Keratinocyte (primary cell): ENCODE measurements around the gene FBXO38.

Experiments used
- EZH2 ChIP-seq: IDR thresholded peaks from one replicate; pipeline ENCODE4 v1.6.1; 2012; ENCODE audit warnings: inconsistent platforms, mild to moderate bottlenecking, low read length, moderate library complexity
- TF ChIP-seq, protein P1 (sequence below), 3 experiments: IDR thresholded peaks in 1 of 3; conservative IDR thresholded peaks in 1 of 3; optimal IDR thresholded peaks in 1 of 3; 2 replicates in 2 of 3; 3 replicates in 1 of 3; pipeline versions ENCODE3 to v1.5.1; 2011; ENCODE audit warnings: low read length in 3 of 3, mild to moderate bottlenecking in 3 of 3, moderate library complexity in 2 of 3, control low read depth in 1 of 3, inconsistent platforms in 1 of 3; ENCODE audit not compliant: insufficient read depth in 2 of 3; ENCODE audit errors: extremely low read depth in 1 of 3

DNA sequence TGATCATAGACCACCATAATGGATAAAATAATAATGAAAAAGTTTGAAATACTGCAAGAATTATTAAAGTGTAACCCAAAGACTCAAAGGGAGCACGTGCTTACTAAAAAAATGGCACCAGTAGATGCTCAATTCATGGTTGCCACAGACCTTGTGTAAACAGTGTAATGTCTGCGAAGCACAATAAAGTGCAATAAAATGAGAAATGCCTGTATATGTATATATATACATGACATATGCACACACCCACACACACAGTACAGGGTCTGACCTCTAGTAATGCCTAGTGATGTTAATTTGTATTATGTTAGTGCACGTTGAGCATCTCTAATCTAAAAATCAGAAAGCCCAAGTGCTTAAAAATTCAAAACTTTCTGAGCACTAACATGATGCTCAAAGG lies 52.3 kb downstream of the FBXO38 start:
- TF ChIP-seq, protein P1, sequence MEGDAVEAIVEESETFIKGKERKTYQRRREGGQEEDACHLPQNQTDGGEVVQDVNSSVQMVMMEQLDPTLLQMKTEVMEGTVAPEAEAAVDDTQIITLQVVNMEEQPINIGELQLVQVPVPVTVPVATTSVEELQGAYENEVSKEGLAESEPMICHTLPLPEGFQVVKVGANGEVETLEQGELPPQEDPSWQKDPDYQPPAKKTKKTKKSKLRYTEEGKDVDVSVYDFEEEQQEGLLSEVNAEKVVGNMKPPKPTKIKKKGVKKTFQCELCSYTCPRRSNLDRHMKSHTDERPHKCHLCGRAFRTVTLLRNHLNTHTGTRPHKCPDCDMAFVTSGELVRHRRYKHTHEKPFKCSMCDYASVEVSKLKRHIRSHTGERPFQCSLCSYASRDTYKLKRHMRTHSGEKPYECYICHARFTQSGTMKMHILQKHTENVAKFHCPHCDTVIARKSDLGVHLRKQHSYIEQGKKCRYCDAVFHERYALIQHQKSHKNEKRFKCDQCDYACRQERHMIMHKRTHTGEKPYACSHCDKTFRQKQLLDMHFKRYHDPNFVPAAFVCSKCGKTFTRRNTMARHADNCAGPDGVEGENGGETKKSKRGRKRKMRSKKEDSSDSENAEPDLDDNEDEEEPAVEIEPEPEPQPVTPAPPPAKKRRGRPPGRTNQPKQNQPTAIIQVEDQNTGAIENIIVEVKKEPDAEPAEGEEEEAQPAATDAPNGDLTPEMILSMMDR (optimal IDR thresholded peaks at IDR 0.05 in 1 of 3, IDR thresholded peaks at IDR 0.05 in 1 of 3, conservative IDR thresholded peaks at IDR 0.05 in 1 of 3; ENCODE audit: extremely low read depth in 1 of 3, insufficient read depth in 2 of 3, low read length in 3 of 3): no peak
- TF ChIP-seq EZH2: no peak
